IPS DF 4.7 (cell line): ENCODE data around the gene EFCAB6.

Experiments
- DNase-seq: peaks from one replicate; pipeline ENCODE4 v3.0.0-alpha.2; 2013; ENCODE audit warnings: low spot score; ENCODE audit errors: extremely low read depth

EFCAB6 gene

DNA sequence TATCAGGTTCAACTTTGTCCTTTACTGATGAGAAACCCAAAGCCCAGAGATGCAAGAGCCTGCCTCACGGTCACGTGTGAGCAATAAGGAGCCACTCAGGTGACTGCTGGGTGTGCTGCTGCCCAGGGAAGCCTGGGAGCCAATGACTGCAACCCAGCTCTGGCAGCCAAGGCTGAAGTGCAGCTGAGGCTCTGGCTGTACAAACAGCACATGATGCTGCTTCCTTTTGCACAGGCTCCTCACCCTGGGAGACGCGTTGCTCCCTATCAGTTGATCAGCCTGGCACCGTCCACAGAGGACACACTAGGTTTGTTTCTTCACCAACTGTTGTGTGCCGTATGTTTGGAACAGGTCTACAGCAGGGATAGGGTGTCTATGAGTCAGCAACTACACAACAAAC, 168.7 kb downstream of the EFCAB6 start:
- DNase-seq, result no peak

GRCh38 chr22:43642319-43643206, 169.5 kb downstream of the EFCAB6 start:
- no peak for DNase-seq

- no peak for DNase-seq
These were observed 172.7 kb downstream of the EFCAB6 start for GRCh38 chr22:43639228-43639948.

DNA sequence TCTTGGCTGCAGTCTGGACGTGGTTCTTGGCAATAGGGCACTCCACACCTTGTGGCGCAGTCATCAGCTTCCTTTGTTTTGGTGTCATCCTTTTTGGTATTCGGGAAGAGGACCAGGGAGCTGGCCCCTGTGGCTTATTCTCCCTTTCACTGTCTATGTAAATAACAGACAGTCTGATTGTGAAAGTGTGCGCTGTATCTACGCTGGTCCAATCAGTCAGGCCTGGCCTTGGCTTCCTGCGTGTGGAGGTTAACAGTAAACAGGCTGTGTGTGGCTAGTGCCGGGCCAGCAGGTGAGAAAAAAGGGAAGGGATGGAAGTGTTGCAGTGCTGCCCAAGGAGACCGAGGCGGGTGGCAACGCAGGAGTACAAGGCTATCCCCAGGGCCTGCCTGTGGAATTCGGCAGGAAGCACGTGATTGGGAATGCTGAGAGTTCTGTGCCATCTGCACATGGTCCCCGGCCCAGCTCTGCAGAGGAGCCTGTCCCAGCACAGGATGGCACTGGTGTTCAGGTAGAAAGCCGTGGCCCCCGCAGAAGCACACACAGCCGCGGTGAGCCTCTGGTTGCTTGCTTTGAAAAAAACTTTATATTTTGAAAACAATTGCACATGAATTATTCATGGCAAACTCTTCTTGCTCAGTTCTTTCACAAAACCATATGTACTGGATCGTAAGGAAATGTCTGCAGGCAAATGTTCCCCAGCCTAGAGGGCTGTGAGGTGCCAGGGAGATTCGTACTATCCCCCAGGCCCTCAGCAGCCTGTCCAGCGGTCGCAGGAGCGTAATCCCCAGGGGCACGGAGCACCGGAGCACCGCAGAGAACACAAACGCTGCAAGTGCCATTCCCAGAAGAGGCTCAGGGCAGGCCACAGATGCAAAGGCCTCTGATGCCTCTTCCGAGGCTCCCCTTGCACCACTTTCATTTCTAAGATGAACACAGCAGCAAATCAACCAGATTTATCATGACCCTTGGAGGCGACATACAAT, 174.5 kb downstream of the EFCAB6 start:
- no peak for DNase-seq

DNA sequence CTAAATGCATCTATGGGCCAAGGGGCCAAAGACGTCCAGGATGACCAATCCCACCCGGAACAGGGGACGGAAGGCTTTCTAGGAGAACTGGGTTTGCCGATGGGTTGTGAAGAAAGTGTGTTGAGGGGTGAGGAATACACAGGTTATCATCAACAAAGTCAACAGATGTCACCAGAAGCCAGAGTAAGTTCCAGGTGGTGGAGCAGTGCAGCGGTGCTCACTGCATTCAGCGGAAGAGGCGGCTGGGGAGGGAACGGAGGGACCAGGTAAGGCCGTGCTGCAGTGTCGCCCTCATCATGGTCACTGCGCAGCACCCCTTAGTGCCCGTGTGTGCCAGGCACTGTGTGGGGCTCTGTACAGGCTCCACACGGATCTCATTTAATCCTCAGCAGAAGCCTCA, 176.0 kb downstream of the EFCAB6 start:
- DNase-seq, result no peak

GRCh38 chr22:43635101-43635500, 177.0 kb downstream of the EFCAB6 start:
- DNase-seq, result no peak

- no peak for DNase-seq
These were observed 177.8 kb downstream of the EFCAB6 start for GRCh38 chr22:43634316-43634715.

DNA sequence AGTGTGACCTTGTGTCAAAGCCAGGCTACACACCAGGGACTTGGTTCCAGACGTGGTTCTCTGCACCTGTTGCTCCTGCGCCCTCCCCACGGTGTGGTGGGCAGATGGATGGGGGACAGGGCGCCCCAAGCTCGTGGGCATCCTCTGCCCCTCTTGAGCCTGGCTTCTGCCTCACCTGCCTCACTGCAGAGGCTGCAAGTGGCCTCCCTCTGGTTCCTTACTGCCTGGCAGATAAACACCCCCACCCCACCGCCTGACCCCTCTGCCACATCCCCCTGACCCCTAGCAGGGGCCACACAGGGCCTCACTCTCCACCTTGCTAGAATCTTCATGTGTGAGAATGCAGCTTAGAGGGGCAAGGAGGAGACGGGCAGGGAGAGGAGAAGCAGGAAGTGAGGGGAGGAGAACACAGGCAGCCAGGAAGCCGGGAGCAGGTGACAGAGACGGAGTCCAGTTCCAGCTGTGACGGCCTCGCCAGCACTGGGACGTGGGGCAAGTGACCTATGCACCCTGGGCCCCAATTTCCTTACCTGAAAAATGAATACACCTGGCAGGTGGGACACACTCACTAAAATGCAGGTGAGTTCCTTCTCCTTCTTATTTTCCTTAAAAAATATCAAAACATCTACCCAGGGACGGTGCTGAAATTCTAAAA, 178.3 kb downstream of the EFCAB6 start:
- no peak for DNase-seq

DNA sequence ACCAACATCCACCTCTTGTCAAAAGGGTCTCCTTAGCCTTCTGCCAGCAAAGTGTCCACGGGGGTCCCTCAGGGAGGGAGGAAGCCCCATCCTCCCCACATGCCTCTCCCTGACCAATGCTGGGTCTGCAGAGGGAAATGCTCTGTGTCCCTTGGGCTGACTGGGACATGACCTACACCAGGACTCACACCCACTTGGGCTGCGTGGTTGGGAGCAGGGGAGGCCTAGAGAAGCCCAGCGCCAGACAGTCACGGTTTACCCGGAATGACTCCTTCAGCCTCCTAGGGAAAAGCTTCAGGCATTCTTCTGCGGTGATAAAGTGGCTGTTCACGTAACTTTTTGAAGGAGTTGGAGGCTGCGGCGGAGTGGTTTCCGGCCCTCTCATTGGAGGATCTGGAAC, 180.3 kb downstream of the EFCAB6 start:
- no peak for DNase-seq

DNA sequence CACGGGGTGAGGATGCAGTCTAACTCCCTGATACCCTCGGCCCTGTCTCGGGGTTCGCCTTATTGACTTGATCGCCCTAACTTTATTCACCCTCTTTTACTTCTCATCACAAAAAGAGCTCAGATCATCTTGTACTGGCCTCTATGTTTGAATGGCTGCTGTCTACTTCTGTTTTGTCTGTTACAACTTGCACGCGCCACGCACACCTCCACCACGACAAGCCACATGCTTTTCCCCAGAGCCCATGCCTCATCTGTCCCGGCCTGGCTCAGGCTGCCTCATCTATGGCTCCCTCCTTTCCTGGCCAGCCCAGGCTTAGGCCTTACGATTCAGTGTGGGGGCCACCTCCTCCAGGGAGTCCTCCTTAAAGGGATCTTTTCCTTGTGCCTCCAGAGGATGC, 180.9 kb downstream of the EFCAB6 start:
- DNase-seq, result no peak

GRCh38 chr22:43630451-43630850, 181.7 kb downstream of the EFCAB6 start:
- DNase-seq, result no peak

DNA sequence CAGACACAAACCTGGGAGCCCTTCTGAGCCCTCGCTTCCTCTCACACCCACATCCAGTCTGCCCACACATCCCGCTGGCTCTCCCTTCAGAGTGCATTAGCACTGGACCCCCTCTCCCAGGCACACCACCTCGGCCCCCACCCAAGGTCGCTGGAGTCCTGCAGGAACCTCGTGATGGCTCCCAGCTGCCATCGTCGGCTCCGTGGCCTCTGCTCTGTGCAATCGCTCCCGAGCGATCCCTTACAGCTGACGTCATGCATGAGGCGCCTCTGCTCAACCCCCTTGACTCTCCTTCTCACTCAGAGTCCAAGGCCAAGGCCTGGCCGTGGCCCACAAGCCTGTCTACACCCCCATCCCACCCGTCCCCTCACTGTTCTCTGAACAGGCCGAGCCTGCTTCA, 183.9 kb downstream of the EFCAB6 start:
- DNase-seq, result no peak

DNA sequence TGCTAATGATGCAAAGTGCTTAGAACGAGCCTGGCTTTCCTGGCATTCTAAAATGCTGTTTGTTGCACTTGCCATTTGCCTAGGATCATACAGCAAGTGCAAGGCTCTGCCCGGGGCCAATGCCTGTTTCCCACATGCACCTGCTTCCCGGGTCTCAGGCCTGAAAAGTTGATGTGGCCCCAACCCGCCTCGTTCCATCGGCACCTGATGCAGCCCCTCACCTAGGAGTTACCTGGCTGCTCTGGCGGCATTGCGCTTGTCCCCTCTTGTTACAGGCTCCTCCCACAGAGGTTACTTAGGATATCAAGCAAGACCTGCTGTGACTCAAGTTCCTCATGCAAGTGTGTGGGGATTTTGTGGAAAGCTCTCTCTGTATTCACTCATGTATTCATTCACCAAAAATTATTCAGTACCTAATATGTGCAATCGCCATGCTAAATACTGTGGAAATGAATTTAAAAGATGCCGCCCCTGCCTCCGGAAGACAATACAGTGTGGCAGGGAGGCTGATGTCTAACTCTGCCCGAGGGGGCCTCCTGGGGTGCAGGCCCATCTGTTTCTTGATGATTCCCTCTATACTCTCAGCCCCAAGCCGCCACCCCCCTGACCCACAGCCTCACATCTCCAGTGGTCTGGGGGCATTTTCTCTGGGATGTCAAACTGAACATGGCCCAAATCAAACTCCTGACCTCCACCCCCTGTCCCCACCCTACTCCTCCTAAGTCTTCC, 184.5 kb downstream of the EFCAB6 start:
- no peak for DNase-seq

- no peak for DNase-seq
These were observed 186.9 kb downstream of the EFCAB6 start for GRCh38 chr22:43625242-43625641.

- no peak for DNase-seq
These were observed 187.7 kb downstream of the EFCAB6 start for GRCh38 chr22:43624144-43624998.

- no peak for DNase-seq
These were observed 189.2 kb downstream of the EFCAB6 start for GRCh38 chr22:43622886-43623285.

DNA sequence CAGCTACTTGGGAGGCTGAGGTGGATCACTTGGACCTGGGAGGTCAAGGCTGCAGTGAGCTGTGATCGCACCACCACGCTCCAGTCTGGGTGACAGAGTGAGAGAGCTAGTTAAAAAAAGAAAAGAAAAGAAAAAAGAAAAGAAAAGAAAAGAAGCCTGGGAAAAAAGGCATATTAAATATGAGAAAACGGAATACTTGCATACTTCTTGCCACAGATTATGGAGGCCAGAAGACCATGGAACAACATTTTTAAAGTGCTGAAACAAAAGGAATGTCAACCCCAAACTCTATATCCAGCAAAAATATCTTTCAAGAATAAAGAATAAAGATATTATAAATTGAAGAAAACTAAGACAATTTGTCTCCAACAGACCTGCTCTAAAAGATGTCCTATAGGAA, 191.9 kb downstream of the EFCAB6 start:
- DNase-seq, result no peak

DNA sequence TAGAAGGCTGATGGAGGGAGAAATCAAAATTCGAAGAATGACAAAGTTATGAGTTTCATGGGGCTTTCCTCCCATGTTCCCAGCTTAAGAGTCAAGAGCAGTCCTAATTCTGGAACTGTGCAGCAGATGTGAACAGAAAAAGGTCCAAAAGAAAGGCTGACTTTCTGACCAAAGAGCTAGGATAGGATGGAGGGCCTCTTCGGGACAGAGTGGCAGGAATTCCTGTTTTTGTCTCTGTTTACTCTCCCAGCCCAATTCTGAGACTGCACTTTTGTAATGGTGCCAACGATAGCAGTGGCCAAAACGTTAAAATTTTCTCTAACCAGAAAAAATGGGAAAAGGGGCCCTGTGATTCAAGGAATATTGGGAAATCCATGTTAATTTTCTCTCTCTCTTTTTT, 193.6 kb downstream of the EFCAB6 start:
- DNase-seq, result no peak

DNA sequence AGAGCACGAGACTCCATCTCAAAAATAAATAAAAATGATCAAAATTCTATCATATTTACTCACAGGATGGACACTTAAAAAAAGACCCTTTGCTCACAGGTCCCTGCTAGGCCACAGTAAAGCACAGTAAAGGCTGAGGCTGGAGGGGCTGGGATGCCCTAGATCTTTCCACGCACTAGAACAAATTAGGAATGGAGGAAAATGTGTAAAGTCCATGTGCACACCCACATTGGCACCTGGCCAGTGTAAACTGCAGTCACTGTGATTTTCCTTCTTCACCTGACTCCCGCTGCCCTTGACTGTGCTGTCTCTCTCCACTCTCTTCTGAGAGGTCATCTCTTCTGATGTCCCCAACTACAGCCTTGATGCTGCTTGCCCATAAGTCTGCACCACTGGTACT, 195.5 kb downstream of the EFCAB6 start:
- no peak for DNase-seq
